ENCODE results near the gene FANCE. TPM values are rescaled to one million over a fixed set of nuclear protein-coding genes. Genes with fewer than 3 reads are reported as not detected.
A peak's percentile ranks its signal among the peaks of the same experiment; 100 is the strongest.

FANCE gene
- total RNA-seq, 4 donors from 2014 or later = 4.1 to 6.6 (median 6.2) TPM

DNA sequence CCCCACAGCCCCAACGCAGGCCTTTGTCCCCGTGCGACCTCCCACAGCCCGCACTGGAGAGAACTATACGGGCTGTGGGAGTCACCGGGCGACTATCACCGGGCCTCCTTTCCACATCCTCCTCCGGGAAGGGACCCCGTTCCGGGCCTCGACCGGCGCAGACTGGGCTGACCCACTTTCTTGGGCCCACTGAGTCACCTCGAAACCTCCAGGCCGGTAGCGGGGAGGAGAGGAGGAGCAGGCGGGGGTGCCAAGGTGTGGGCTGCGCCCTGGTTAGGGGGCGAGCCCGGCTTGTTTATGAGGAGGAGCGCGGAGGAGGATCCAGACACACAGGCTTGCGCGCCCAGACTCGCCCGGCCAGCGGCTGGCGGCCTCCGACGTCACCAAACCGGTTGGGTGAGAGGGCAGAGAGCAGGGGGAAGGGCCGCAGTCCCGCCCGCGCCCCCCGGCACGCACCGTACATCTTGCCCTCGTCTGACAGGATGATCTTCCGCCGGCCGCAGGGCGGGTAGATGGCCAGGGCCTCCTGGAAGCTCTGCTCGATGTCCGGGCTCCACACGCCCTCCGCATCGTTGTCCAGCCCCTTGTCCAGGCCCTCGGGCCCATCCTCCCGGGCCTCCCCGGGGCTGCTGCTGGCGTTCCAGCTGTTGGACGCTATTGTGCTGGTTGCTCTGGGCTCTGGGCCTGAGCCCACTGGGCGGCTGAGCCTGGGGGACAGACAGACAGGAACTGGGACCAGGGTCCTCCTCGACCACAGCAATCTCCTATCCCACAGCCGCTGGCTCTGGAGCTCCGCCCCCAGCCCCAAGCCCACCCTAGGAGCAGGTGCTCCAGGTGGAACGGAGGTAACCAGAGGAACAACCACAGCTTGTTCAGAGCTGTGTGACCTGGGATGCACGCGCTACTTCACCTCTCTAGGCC is 34.1 kb downstream of the FANCE start:
- H3K27ac ChIP-seq = peak overlapping the region; percentile 81 to 87 (median 85)
- TF ChIP-seq CTCF (IDR thresholded peaks at IDR 0.05) = no peak
- TF ChIP-seq POLR2A (IDR thresholded peaks at IDR 0.05) = peak in 1 of 2 donors; percentile 62
- DNase-seq = peak; percentile 90 to 92
- no peaks in the 10 kb centered on the region for H3K27me3 ChIP-seq
- intact Hi-C loops (cut with DNase I) = no loop called here
- no peak overlapping the region for H3K4me3 ChIP-seq (replicated peaks in 1 of 3)
- 33 to 42% methylated on average over 38 to 49 of the region's 61 CpGs for WGBS, 2 donors
- no peaks in the 10 kb centered on the region for H3K9me3 ChIP-seq
- H3K36me3 ChIP-seq = no peaks in the 10 kb centered on the region
- H3K4me1 ChIP-seq = peaks cover 34 to 49% of the 10 kb centered on the region in 2 donors

- H3K4me1 ChIP-seq = peaks cover 34 to 66% of the 10 kb centered on the region in 2 donors
- H3K27me3 ChIP-seq = no peaks in the 10 kb centered on the region
- no peaks in the 10 kb centered on the region for H3K9me3 ChIP-seq
- no peaks in the 10 kb centered on the region for H3K36me3 ChIP-seq
- no peak overlapping the region for H3K4me3 ChIP-seq (replicated peaks in 1 of 3)
- WGBS, 2 donors = 75 to 80% methylated on average over 9 of the region's 9 CpGs
- TF ChIP-seq POLR2A (IDR thresholded peaks at IDR 0.05) (no peak), CTCF (IDR thresholded peaks at IDR 0.05) (no peak)
- H3K27ac ChIP-seq = peak overlapping the region; percentile 28 to 49 (median 32)
- intact Hi-C loops (cut with DNase I) = no loop called here
- no peak for DNase-seq
Measured at GRCh38 chr6:35487658-35488516, 35.7 kb downstream of the FANCE start.

GRCh38 chr6:35488517-35488862 is 36.4 kb downstream of the FANCE start:
- no peaks in the 10 kb centered on the region for H3K9me3 ChIP-seq
- peaks cover 34 to 70% of the 10 kb centered on the region in 2 donors for H3K4me1 ChIP-seq
- intact Hi-C loops (cut with DNase I) = no loop called here
- no peak for DNase-seq
- 78 to 79% methylated on average over 9 of the region's 9 CpGs for WGBS, 2 donors
- H3K27ac ChIP-seq = peak overlapping the region; percentile 28 to 49 (median 32)
- no peaks in the 10 kb centered on the region for H3K36me3 ChIP-seq
- H3K4me3 ChIP-seq (replicated peaks in 1 of 3) = no peak overlapping the region
- no peaks in the 10 kb centered on the region for H3K27me3 ChIP-seq
- TF ChIP-seq CTCF (IDR thresholded peaks at IDR 0.05) = no peak
- no peak for TF ChIP-seq POLR2A (IDR thresholded peaks at IDR 0.05)

- no peaks in the 10 kb centered on the region for H3K27me3 ChIP-seq
- TF ChIP-seq POLR2A (IDR thresholded peaks at IDR 0.05) = no peak
- TF ChIP-seq CTCF (IDR thresholded peaks at IDR 0.05) = no peak
- intact Hi-C loops (cut with DNase I) = no loop called here
- peak overlapping the region in 1 of 3 donors; percentile 32 for H3K27ac ChIP-seq
- H3K9me3 ChIP-seq = no peaks in the 10 kb centered on the region
- no peak overlapping the region for H3K4me3 ChIP-seq (replicated peaks in 1 of 3)
- no peaks in the 10 kb centered on the region for H3K36me3 ChIP-seq
- DNase-seq = no peak
- H3K4me1 ChIP-seq = peaks cover 34 to 72% of the 10 kb centered on the region in 2 donors
- 87 to 100% methylated on average over 1 of the region's 1 CpG for WGBS, 2 donors
Measured at GRCh38 chr6:35489066-35489465, 36.9 kb downstream of the FANCE start.
